ENCODE measurements around the gene SEC61A1.

GRCh38 chr3:128053614-128054013 lies 1.4 kb downstream of the SEC61A1 start:
- TF ChIP-seq CTCF (IDR thresholded peaks at IDR 0.05; ENCODE audit: insufficient read depth, low read depth, low read length) (no peak), EZH2 (IDR thresholded peaks at IDR 0.05; ENCODE audit: insufficient read depth, low read length) (no peak)

Data from astrocyte (in vitro differentiated cells and primary cell).